NCI-H1092 treated with DMSO at 0.1 percent for 48 hours (cell line): ENCODE data around the gene EDIL3.

Experiments
- DNase-seq: peaks from one replicate; lab custom pipeline; 2025; lab: John Stamatoyannopoulos, UW

The EDIL3 gene

GRCh38 chr5:84384604-84385575 lies at the start of gene EDIL3:
Gene EDIL3 (minus strand): TSS chr5:84384880. CDS start chr5:84384374, 506 bp downstream.
- DNase-seq, result no peak

- DNase-seq, result no peak
Measured at GRCh38 chr5:84433461-84433860, 48.8 kb upstream of the EDIL3 start.

- no peak for DNase-seq
Measured at GRCh38 chr5:84430863-84431663, 46.4 kb upstream of the EDIL3 start.

GRCh38 chr5:84430079-84430478 lies 45.4 kb upstream of the EDIL3 start:
- DNase-seq, result no peak

- DNase-seq, result no peak
Measured at GRCh38 chr5:84425365-84425881, 40.7 kb upstream of the EDIL3 start.

GRCh38 chr5:84419742-84420141 lies 35.1 kb upstream of the EDIL3 start:
- no peak for DNase-seq

GRCh38 chr5:84411832-84412605 lies 27.3 kb upstream of the EDIL3 start:
- DNase-seq, result no peak

- DNase-seq, result no peak
Measured at GRCh38 chr5:84406111-84406510, 21.4 kb upstream of the EDIL3 start.

GRCh38 chr5:84403773-84404172 lies 19.1 kb upstream of the EDIL3 start:
- DNase-seq, result no peak

GRCh38 chr5:84397385-84397784 lies 12.7 kb upstream of the EDIL3 start:
- DNase-seq, result no peak

GRCh38 chr5:84393969-84394368 lies 9.3 kb upstream of the EDIL3 start:
- no peak for DNase-seq

- no peak for DNase-seq
Measured at GRCh38 chr5:84392836-84393235, 8.2 kb upstream of the EDIL3 start.

GRCh38 chr5:84385705-84386104 lies 1.0 kb upstream of the EDIL3 start:
- no peak for DNase-seq

GRCh38 chr5:84383816-84384603 lies 670 bp downstream of the EDIL3 start:
- DNase-seq, result no peak

- DNase-seq, result no peak
Measured at GRCh38 chr5:84383296-84383815, 1.3 kb downstream of the EDIL3 start.

GRCh38 chr5:84382363-84383295 lies 2.1 kb downstream of the EDIL3 start:
- no peak for DNase-seq

GRCh38 chr5:84381502-84382362 lies 2.9 kb downstream of the EDIL3 start:
- no peak for DNase-seq

GRCh38 chr5:84379749-84380148 lies 4.9 kb downstream of the EDIL3 start:
- DNase-seq, result no peak

GRCh38 chr5:84378961-84379360 lies 5.7 kb downstream of the EDIL3 start:
- DNase-seq, result no peak
